ENCODE measurements around the gene ARHGAP22. TPM values are rescaled to one million over a fixed set of nuclear protein-coding genes. Genes with fewer than 3 reads are reported as not detected.

The ARHGAP22 gene
- total RNA-seq, 1 donor from 2014 or later, result 5.1 TPM

- no peak overlapping the region for H3K27ac Mint-ChIP-seq
- H3K36me3 Mint-ChIP-seq, result no peaks in the 10 kb centered on the region
- no peaks in the 10 kb centered on the region for H3K9me3 Mint-ChIP-seq
- peaks cover 53% of the 10 kb centered on the region for H3K27me3 Mint-ChIP-seq
- H3K4me1 Mint-ChIP-seq (ENCODE audit: unreplicated experiment), result no peaks in the 10 kb centered on the region
- TF ChIP-seq CTCF (conservative IDR thresholded peaks at IDR 0.05), result no peak
- H3K4me3 Mint-ChIP-seq, result no peak overlapping the region
- no peak for DNase-seq (ENCODE audit: extremely low spot score, unreplicated experiment)
Observed at GRCh38 chr10:48608976-48609375, 4.1 kb upstream of the ARHGAP22 start.

GRCh38 chr10:48608279-48608681 lies 3.4 kb upstream of the ARHGAP22 start:
- H3K4me1 Mint-ChIP-seq (ENCODE audit: unreplicated experiment), result no peaks in the 10 kb centered on the region
- no peaks in the 10 kb centered on the region for H3K36me3 Mint-ChIP-seq
- H3K27ac Mint-ChIP-seq, result no peak overlapping the region
- no peak overlapping the region for H3K4me3 Mint-ChIP-seq
- peaks cover 58% of the 10 kb centered on the region for H3K27me3 Mint-ChIP-seq
- no peaks in the 10 kb centered on the region for H3K9me3 Mint-ChIP-seq
- peak; percentile 42 for DNase-seq (ENCODE audit: extremely low spot score, unreplicated experiment)
- TF ChIP-seq CTCF (conservative IDR thresholded peaks at IDR 0.05), result peak; percentile 69

GRCh38 chr10:48607356-48608278 lies 2.7 kb upstream of the ARHGAP22 start:
- H3K27ac Mint-ChIP-seq, result no peak overlapping the region
- peaks cover 56% of the 10 kb centered on the region for H3K27me3 Mint-ChIP-seq
- no peak overlapping the region for H3K4me3 Mint-ChIP-seq

GRCh38 chr10:48606530-48607355 lies 1.9 kb upstream of the ARHGAP22 start:
- Mint-ChIP-seq H3K4me1 (ENCODE audit: unreplicated experiment) (no peaks in the 10 kb centered on the region), H3K4me3 (no peak overlapping the region), H3K36me3 (no peaks in the 10 kb centered on the region), H3K27me3 (peaks cover 51% of the 10 kb centered on the region), H3K9me3 (no peaks in the 10 kb centered on the region), H3K27ac (no peak overlapping the region)
- TF ChIP-seq CTCF (conservative IDR thresholded peaks at IDR 0.05), result no peak
- peak; percentile 27 for DNase-seq (ENCODE audit: extremely low spot score, unreplicated experiment)

More at GRCh38 chr10:48607356-48608278, 2.7 kb upstream of the ARHGAP22 start:
- Mint-ChIP-seq H3K9me3 (no peaks in the 10 kb centered on the region), H3K36me3 (no peaks in the 10 kb centered on the region), H3K4me1 (ENCODE audit: unreplicated experiment) (no peaks in the 10 kb centered on the region)
- no peak for TF ChIP-seq CTCF (conservative IDR thresholded peaks at IDR 0.05)
- DNase-seq (ENCODE audit: extremely low spot score, unreplicated experiment), result peak; percentile 45

GRCh38 chr10:48605786-48606529 lies 1.1 kb upstream of the ARHGAP22 start:
- Mint-ChIP-seq H3K9me3 (no peaks in the 10 kb centered on the region), H3K27me3 (peaks cover 56% of the 10 kb centered on the region), H3K4me1 (ENCODE audit: unreplicated experiment) (no peaks in the 10 kb centered on the region), H3K36me3 (no peaks in the 10 kb centered on the region), H3K4me3 (no peak overlapping the region), H3K27ac (no peak overlapping the region)
- peak; percentile 37 for DNase-seq (ENCODE audit: extremely low spot score, unreplicated experiment)
- no peak for TF ChIP-seq CTCF (conservative IDR thresholded peaks at IDR 0.05)
